Activated CD4-positive, alpha-beta T cell treated with anti-CD3 and anti-CD28 coated beads, Interleukin-2, amount 10 ng/mL, durations not matched to agents 24 days and 14 days (primary cell): ENCODE results near the gene ABCA7. TPM values are rescaled to one million over a fixed set of nuclear protein-coding genes. Genes with fewer than 3 reads are reported as not detected.

ENCODE experiments used
- DNase-seq: peaks from one replicate; pipeline ENCODE4 v3.0.0; 2022
- H3K27ac Mint-ChIP-seq: one replicate; pipeline ENCODE4 v1.8.0; 2022; ENCODE audit warnings: mild to moderate bottlenecking, mixed read lengths
- H3K27me3 Mint-ChIP-seq: one replicate; pipeline ENCODE4 v1.8.0; 2022; ENCODE audit warnings: mixed read lengths
- H3K36me3 Mint-ChIP-seq: one replicate; pipeline ENCODE4 v1.8.0; 2022; ENCODE audit warnings: low read depth, mild to moderate bottlenecking, mixed read lengths
- H3K4me1 Mint-ChIP-seq: one replicate; pipeline ENCODE4 v1.8.0; 2021; ENCODE audit warnings: mixed read lengths
- H3K4me3 Mint-ChIP-seq: one replicate; pipeline ENCODE4 v1.8.0; 2022; ENCODE audit warnings: mild to moderate bottlenecking, moderate library complexity, mixed read lengths
- H3K9me3 Mint-ChIP-seq: one replicate; pipeline ENCODE4 v1.8.0; 2021; ENCODE audit warnings: mixed read lengths
- intact Hi-C: fragments of 100-400 bp; cut with micrococcal nuclease; formaldehyde crosslinking; loops from one replicate; pipeline ENCODE4 v1.15.1; 2023
- total RNA-seq: library from RNA; stranded (reverse); gene quantifications from 2 replicates; pipeline ENCODE4 v1.2.3, GENCODE V29; 2022

Gene ABCA7
- total RNA-seq, 1 donor from 2014 or later, result 15.8 TPM

DNA sequence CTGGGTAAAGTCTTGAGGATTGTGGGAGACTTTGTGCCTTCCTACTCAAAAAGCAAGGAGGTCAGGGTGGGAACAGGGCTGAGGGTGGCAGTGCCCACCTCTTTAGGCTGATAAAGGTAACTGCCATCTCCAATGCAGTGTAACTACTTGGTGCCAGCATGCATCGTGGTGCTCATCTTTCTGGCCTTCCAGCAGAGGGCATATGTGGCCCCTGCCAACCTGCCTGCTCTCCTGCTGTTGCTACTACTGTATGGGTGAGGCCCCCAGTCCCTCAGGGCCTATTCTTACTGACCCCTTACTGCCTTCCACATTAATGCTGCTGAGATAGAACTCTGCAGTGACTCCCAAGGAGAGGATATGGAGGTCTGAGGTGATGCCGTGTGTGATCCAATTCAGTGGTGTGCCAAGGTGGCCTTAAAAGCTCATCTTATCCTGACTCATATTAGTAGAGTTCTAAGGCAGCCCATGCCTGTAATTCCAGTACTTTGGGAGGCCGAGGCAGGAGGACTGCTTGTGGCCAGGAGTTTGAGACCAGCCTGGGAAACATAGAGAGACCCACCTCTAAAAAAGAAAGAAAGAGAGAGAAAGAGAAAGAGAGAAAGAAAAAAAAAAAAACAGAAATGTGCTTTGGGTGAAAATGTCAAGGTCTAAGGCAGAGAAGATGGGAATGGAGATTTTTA, 17.4 kb downstream of the ABCA7 start:
- intact Hi-C loops, result no loop called here
- Mint-ChIP-seq H3K9me3 (no peaks in the 10 kb centered on the region), H3K4me1 (peaks cover 16% of the 10 kb centered on the region), H3K27ac (peak overlapping the region; percentile 38), H3K4me3 (no peak overlapping the region), H3K36me3 (peaks cover 13% of the 10 kb centered on the region), H3K27me3 (no peaks in the 10 kb centered on the region)
- DNase-seq, result peak; percentile 80

GRCh38 chr19:1058112-1058511, 18.2 kb downstream of the ABCA7 start:
- Mint-ChIP-seq H3K9me3 (no peaks in the 10 kb centered on the region), H3K27me3 (no peaks in the 10 kb centered on the region), H3K4me3 (no peak overlapping the region), H3K4me1 (peaks cover 16% of the 10 kb centered on the region), H3K36me3 (peaks cover 13% of the 10 kb centered on the region), H3K27ac (no peak overlapping the region)
- no peak for DNase-seq
- intact Hi-C loops, result no loop called here

GRCh38 chr19:1060689-1061088, 20.8 kb downstream of the ABCA7 start:
- Mint-ChIP-seq H3K4me1 (peaks cover 28% of the 10 kb centered on the region), H3K4me3 (no peak overlapping the region), H3K9me3 (no peaks in the 10 kb centered on the region), H3K27me3 (no peaks in the 10 kb centered on the region), H3K36me3 (peaks cover 12% of the 10 kb centered on the region), H3K27ac (no peak overlapping the region)
- DNase-seq, result no peak
- intact Hi-C loops, result no loop called here

GRCh38 chr19:1061987-1062386, 22.1 kb downstream of the ABCA7 start:
- intact Hi-C loops, result no loop called here
- no peak for DNase-seq
- no peak overlapping the region for H3K27ac Mint-ChIP-seq
- no peak overlapping the region for H3K4me3 Mint-ChIP-seq
- H3K27me3 Mint-ChIP-seq, result no peaks in the 10 kb centered on the region
- peaks cover 3% of the 10 kb centered on the region for H3K36me3 Mint-ChIP-seq
- no peaks in the 10 kb centered on the region for H3K9me3 Mint-ChIP-seq
- H3K4me1 Mint-ChIP-seq, result peaks cover 30% of the 10 kb centered on the region

DNA sequence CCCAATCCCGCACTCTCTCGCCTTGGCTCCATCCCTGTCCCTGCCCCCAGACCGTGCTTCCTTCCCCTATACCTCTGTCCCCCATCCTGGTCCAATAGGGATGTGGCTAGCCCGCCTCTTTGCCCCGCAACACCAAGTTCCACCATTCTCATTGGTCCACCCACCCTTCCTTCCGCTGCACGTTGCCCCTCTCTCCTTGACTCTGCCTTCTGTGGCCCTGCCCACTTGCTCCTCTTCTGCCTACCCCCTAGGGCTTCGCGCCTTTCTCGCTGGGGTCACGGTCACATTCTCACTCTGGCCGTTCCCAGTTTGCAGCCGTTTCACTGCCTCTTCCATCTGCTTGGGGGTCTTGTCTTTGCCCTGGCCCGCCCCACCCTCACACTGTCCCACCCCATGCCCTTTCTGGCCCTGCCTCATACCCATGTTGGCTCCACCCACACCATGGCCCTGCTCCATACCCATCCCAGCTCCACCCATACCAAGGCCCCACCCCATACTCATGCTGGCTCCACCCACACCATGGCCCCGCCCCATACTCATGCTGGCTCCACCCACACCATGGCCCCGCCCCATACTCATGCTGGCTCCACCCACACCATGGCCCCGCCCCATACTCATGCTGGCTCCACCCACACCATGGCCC, 22.6 kb downstream of the ABCA7 start:
- no peak overlapping the region for H3K4me3 Mint-ChIP-seq
- no peaks in the 10 kb centered on the region for H3K27me3 Mint-ChIP-seq
- H3K9me3 Mint-ChIP-seq, result no peaks in the 10 kb centered on the region
- peaks cover 27% of the 10 kb centered on the region for H3K4me1 Mint-ChIP-seq
- DNase-seq, result no peak
- peaks cover under 1% of the 10 kb centered on the region for H3K36me3 Mint-ChIP-seq
- H3K27ac Mint-ChIP-seq, result peak overlapping the region; percentile 45
- intact Hi-C loops, result no loop called here

- no peak overlapping the region for H3K27ac Mint-ChIP-seq
- no peaks in the 10 kb centered on the region for H3K9me3 Mint-ChIP-seq
- H3K4me3 Mint-ChIP-seq, result no peak overlapping the region
- peak; percentile 93 for DNase-seq
- no peaks in the 10 kb centered on the region for H3K36me3 Mint-ChIP-seq
- peaks cover 22% of the 10 kb centered on the region for H3K4me1 Mint-ChIP-seq
- H3K27me3 Mint-ChIP-seq, result no peaks in the 10 kb centered on the region
- intact Hi-C loops, result no loop called here
Observed at GRCh38 chr19:1063030-1063908, 23.4 kb downstream of the ABCA7 start.

DNA sequence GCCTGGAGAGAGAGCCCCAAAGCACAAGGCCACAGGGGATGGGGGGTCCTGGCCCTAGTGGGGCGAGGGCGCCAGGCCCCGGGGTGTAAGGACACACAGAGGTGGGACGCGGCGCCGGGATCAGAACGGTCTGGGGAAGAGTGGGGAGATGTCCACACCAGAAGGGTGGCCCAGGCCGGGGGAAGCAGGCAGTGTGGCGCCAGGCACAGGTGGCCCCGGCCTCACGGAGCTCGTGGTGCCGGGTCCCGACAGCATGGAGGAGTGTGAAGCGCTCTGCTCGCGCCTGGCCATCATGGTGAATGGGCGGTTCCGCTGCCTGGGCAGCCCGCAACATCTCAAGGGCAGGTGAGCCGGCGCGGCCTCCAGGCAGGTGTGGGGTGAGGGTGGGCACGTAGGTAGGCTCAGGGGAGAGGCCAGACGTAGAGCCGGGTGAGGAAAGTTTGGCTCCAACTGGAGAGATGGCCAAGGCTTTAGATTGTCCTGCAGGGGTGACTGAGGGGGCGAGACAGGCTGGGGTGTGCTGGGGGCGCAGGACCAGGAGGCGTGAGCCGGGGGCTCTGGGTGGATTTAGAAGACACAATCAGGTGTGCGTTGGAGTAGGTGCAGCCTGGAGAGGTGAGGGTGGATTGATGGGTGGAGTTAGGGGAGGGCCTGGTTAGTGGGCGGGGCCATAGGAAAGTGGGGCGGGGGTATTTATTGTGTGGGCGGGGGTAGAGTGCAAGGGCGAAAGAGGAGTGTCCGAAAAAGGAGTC, 24.2 kb downstream of the ABCA7 start:
- Mint-ChIP-seq H3K9me3 (no peaks in the 10 kb centered on the region), H3K27ac (peak overlapping the region; percentile 11), H3K27me3 (no peaks in the 10 kb centered on the region), H3K4me1 (peaks cover 28% of the 10 kb centered on the region), H3K36me3 (peaks cover 7% of the 10 kb centered on the region), H3K4me3 (peak overlapping the region; percentile 12)
- intact Hi-C loops, result loop anchor here (2.0 kb wide), 1 partner anchor 17 kb away; no protein-coding TSS in a partner anchor
- DNase-seq, result peak; percentile 67

DNA sequence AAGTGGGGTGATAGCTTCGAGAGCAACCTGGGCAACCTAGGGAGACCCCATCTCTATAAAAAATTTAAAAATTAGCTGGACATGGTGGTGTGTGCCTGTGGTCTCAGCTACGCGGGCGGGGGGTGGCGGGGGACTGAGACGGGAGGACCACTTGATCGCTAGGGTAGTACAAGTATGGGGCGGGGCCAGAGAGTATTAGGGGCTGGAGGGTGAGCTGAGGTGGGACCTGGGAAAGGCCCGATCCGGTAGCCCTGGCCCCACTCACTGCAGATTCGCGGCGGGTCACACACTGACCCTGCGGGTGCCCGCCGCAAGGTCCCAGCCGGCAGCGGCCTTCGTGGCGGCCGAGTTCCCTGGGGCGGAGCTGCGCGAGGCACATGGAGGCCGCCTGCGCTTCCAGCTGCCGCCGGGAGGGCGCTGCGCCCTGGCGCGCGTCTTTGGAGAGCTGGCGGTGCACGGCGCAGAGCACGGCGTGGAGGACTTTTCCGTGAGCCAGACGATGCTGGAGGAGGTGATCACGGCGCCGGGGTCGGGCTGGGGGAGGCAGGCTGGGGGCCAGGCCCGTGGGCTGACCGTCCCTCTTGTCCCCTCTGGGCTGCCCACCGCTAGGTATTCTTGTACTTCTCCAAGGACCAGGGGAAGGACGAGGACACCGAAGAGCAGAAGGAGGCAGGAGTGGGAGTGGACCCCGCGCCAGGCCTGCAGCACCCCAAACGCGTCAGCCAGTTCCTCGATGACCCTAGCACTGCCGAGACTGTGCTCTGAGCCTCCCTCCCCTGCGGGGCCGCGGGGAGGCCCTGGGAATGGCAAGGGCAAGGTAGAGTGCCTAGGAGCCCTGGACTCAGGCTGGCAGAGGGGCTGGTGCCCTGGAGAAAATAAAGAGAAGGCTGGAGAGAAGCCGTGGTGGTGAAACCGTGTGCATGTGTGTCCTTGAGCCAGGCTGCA, 25.0 kb downstream of the ABCA7 start:
- Mint-ChIP-seq H3K9me3 (no peaks in the 10 kb centered on the region), H3K27ac (peak overlapping the region; percentile 44), H3K4me3 (peak overlapping the region; percentile 48), H3K4me1 (peaks cover 29% of the 10 kb centered on the region), H3K36me3 (peaks cover 12% of the 10 kb centered on the region), H3K27me3 (no peaks in the 10 kb centered on the region)
- intact Hi-C loops, result loop anchor here (2.0 to 5.0 kb wide), 3 partner anchors 16 to 177 kb away; partner anchors contain the start of genes ATP5F1D and GPX4
- DNase-seq, result peak; percentile 94

DNA sequence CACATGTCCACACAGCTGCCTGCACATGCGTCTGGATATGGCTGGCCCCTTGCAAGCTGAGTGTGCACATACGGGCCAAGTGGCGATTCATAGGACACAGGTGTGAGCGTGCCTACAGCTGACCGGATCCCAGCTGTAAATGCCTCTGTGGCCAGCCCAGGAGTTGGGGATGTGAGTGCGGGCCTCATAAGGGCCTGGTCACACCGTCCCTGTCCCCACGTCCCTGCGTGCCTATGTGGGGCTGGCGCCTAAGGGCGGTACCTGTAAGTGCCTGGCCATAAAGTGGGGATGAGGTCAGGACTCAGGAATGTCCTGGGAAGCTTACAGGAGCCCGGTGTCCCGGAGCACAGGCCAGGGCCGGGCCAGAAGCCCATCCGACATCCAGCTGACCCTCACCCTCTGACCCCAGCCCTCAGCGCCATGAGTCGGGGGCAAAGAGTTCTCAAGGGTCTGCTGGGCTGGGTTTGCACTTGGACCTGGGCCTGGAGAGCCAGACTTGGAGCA, 25.8 kb downstream of the ABCA7 start:
- intact Hi-C loops, result loop anchor here (2.0 to 5.0 kb wide), 5 partner anchors 15 to 177 kb away; partner anchors contain the start of genes ABCA7, ATP5F1D, CNN2 and GPX4
- no peaks in the 10 kb centered on the region for H3K9me3 Mint-ChIP-seq
- no peaks in the 10 kb centered on the region for H3K27me3 Mint-ChIP-seq
- H3K36me3 Mint-ChIP-seq, result peaks cover 13% of the 10 kb centered on the region
- peaks cover 29% of the 10 kb centered on the region for H3K4me1 Mint-ChIP-seq
- peak overlapping the region; percentile 65 for H3K27ac Mint-ChIP-seq
- H3K4me3 Mint-ChIP-seq, result peak overlapping the region; percentile 48
- DNase-seq, result no peak

- Mint-ChIP-seq H3K4me1 (peaks cover 29% of the 10 kb centered on the region), H3K27ac (peak overlapping the region; percentile 86)
Observed at GRCh38 chr19:1066251-1066747, 26.4 kb downstream of the ABCA7 start.

DNA sequence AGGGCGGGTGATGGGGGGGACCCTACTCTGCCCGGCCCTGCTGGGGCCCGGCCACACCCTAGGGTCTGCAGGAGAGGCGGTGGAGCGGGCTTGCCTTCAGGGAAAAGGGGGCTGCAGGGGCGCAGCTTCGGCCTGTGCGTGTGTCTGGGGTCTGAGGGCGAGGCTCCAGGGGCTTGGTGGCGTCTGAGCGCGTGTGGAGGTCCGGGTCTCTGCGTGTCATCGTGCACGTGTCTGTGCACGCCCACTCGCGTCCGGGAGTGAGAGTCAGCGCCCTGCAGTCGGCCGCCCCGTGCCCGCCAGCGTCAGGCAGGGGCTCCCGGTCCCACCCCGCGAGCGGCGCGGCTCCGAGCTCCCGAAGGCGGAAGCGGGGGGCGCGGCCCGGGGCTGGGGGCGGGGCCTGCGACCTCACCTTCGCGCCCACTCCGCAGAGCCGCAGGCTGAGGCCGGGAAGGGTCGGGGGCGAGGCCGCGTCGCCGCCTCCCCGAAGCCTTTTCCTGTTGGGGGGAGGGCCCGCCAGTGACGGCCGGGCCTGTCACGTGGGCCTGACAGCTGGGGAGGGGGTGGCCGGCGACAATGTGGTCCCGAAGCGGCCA, 26.9 kb downstream of the ABCA7 start, which contains the start of gene ARHGAP45:
TSS of gene ARHGAP45 (plus strand) at position 420 of the 593 bp plus-strand sequence. CDS start 239 bp downstream, outside the sequence.
- H3K9me3 Mint-ChIP-seq, result no peaks in the 10 kb centered on the region
- H3K27me3 Mint-ChIP-seq, result no peaks in the 10 kb centered on the region
- peaks cover 32% of the 10 kb centered on the region for H3K4me1 Mint-ChIP-seq
- peak within 1 kb of the TSS; percentile 86 for H3K27ac Mint-ChIP-seq
- H3K36me3 Mint-ChIP-seq, result peaks cover 16% of the 10 kb centered on the region
- intact Hi-C loops, result loop anchor here (1.0 to 5.0 kb wide), 5 partner anchors 10 to 175 kb away; partner anchors contain the start of genes ABCA7, ATP5F1D, CNN2 and GPX4
- peak within 1 kb of the TSS; percentile 98 for H3K4me3 Mint-ChIP-seq
- peak; percentile 97 for DNase-seq

More at GRCh38 chr19:1066251-1066747, 26.4 kb downstream of the ABCA7 start:
- Mint-ChIP-seq H3K36me3 (peaks cover 13% of the 10 kb centered on the region), H3K4me3 (peak overlapping the region; percentile 98), H3K27me3 (no peaks in the 10 kb centered on the region), H3K9me3 (no peaks in the 10 kb centered on the region)
- no peak for DNase-seq
- intact Hi-C loops, result loop anchor here (2.0 to 5.0 kb wide), 4 partner anchors 25 to 176 kb away; partner anchors contain the start of genes ABCA7, ATP5F1D, CNN2 and GPX4
